Right renal pelvis (tissue), 4 donors: ENCODE measurements around the gene DCTD. TPM values are rescaled to one million over a fixed set of nuclear protein-coding genes. Genes with fewer than 3 reads are reported as not detected.
"Not testable (repeated sequence)": the region's sequence is repeated elsewhere in the genome, so short reads cannot be mapped to it uniquely, and the experiment has no call there.

ENCODE experiments used
- DNase-seq, 4 donors: peaks; one replicate each; pipeline ENCODE4 v3.0.0-alpha.2; 2013; ENCODE audit warnings: low read depth in 4 of 4, low spot score in 3 of 4, missing footprints in 1 of 4
- polyA plus RNA-seq, 4 donors: library from polyadenylated mRNA; unstranded; fragments of 120-200 nt; gene quantifications; one replicate each; pipeline ENCODE4 v1.2.1, GENCODE V29; 2013; ENCODE audit not compliant: insufficient read length in 4 of 4

The DCTD gene
- polyA plus RNA-seq, 4 donors, result 125 to 136 (median 129) TPM

DNA sequence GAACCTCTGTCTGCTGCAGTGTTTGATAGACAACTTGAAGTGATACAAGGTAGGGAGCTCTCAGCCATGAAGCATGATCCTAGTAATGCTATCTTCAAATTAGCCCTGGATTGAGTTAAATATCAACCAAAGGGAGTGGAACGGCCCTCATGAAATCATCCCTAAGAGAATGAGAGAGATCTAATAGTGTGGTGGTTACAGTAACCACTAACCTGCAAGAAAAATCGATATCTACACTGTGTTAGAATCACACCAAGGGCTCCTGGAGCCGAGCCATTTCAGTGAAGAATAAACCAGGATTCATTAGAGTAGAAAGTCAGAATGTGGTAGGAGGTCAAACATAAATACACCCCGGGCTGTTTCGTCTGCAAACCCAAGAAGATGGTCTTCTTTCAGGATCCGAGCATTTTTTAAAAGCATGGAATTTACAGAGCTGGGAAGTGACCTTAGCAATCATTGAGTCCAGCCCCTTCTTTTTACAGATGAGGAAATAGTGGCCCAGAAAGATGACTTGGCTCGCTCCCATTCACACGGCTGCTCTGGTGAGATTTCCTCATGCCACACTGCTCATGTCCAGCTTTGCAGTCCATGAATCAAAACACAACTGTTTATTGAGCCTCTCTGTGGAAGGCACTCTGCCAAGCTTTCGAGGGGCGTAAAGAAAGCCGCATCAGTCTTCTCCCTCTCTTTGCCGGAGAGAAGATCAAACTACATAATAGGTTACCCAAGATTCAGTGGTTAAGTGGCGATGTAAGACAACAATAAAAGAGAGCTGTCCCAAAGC lies 5.5 kb upstream of the DCTD start:
- DNase-seq, result no peak

GRCh38 chr4:182921608-182922007 lies 4.4 kb upstream of the DCTD start:
- no peak for DNase-seq

GRCh38 chr4:182920676-182921075 lies 3.5 kb upstream of the DCTD start:
- no peak for DNase-seq

DNA sequence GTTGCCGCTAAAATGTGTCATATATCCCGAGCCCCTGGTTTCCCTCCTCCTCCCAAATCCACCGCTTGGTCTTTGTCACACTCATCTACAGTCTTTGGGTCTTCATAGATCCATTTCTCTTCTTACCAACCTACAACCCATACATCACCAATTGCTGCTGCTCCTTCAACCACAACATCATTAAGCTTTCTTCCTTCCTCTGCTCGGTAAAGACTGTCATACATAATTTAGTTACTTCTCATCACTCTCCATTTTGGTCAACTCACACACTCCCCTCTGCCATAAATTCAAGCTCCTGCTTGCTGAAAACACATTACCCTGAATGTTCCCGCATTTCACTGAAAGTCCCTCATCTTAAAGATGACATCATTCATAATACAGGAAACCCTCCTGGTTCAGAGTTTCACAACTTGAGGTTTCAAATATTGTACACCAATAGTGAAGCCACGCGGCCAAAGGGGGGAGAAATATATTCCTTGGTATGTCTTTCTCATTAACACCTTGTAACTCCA lies 1.7 kb upstream of the DCTD start:
- DNase-seq, result no peak

- no peak for DNase-seq
These were observed 940 bp upstream of the DCTD start for GRCh38 chr4:182918044-182918607.

DNA sequence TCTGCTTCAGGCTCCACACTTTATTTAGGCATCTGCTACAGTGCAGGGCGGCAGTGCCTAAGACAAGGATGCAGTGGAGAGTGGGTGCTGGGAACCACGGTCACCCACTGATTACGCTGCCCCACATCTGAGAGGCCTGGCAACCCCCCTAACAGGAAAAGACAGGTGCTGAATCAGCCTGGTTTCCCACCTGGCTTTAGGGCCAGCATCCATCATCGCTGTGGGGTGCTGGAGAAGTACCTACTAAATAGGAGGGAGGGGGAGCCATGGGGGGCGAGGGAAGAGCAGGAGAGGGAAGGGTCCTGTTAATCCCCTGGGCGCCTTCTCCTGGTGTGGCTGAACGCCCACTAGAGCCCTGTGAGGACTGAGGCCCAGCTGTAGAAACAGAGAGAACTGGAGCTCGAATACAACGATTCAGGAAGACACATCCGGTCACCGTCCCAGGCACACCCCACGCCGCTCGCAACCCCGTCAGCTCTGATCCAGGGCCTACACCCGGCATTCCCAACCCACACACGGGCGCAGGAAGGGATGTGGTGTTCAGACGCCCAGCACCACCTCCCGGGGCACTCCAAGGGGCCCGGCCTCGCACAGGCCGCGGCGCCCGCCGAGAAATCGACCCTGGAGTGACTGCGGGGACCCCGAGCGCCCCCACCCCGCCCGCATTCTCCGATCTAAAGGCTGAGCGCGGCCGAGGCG lies 554 bp downstream of the DCTD start:
- peak in 2 of 4 donors; percentile 45 to 54 for DNase-seq

- DNase-seq, result no peak
These were observed 2.8 kb downstream of the DCTD start for GRCh38 chr4:182914357-182914756.

GRCh38 chr4:182913621-182914020 lies 3.6 kb downstream of the DCTD start:
- no peak for DNase-seq

DNA sequence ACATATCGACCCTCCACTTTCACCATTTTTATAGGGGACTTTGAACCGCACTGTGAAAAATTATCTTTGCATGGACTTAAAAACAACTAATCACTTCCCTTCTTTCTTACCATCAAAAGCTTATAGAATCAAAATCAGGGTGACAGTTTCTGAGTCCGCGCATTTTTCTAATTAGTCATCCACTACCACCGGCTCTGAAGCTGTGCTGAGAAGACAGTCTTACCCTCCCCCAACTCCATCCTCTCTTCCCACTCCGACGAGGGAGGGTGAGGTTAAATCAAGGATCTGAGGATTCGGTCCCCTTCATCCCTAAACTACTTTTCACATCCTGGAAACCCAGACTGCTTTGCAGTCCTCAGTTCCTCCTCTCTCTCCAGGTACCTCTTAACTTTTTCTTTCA lies 4.2 kb downstream of the DCTD start:
- DNase-seq, result no peak

- no peak for DNase-seq
These were observed 9.1 kb downstream of the DCTD start for GRCh38 chr4:182908124-182908523.

DNA sequence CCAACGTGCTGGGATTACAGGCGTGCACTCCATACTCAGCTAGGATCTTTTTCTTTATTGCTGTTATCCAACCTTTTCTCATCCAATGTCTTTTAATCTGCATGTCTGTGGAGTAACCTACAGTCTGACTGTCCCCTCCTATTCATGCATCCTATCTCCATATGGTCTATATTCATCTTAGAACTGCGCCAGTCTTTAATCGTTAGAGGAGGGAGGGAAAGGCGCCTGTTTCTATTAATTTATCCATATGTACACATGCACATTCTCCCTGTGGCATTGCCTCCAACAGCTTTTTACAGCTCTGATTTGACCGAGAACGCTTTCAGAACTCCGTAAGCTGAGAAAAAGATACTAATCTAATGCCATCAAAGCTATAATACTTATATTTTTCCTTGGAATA lies 9.8 kb downstream of the DCTD start:
- no peak for DNase-seq

DNA sequence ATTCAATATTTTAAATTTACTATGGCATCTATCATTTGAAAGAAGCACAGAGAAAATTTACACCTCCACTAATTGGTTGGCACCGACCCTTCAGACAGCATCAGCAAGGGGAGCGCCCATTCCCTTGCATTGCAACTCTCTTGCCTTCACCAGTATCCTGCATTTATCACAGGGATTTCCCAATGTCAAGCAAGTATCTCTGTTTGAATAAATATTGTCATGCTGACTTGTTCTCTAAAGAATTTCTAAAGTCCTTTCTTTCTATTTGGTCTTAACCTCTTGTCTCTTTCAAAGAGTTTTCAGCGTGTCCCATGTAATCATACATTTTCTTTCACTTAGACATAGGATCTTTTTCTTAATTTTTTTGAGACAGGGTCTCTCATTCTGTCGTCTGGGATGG lies 10.4 kb downstream of the DCTD start:
- no peak for DNase-seq

- no peak for DNase-seq
These were observed 12.1 kb downstream of the DCTD start for GRCh38 chr4:182905038-182905437.

GRCh38 chr4:182904211-182904761 lies 12.9 kb downstream of the DCTD start:
- no peak for DNase-seq

DNA sequence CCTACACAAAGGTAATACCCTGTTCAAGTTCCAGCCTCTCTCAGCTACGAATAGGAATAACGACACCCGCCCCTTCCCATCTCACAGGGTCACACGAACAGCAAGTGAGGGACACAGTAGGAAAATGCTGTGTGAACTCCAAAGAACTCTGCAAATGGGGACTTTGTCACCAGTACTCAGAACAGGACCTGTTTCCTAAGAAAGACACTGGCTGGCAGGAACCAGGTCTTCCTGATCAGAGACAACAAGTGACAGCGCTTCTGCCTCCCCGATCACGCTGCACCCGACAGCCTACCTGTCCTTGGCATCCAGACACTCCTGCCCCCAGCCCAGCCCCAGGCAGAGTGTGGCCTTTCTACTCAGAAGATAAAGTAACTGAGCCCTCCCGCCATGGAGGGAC lies 14.2 kb downstream of the DCTD start:
- no peak for DNase-seq

- DNase-seq, result no peak
These were observed 15.8 kb downstream of the DCTD start for GRCh38 chr4:182901337-182901736.

GRCh38 chr4:182900021-182900420 lies 17.2 kb downstream of the DCTD start:
- not testable (repeated sequence) for DNase-seq

DNA sequence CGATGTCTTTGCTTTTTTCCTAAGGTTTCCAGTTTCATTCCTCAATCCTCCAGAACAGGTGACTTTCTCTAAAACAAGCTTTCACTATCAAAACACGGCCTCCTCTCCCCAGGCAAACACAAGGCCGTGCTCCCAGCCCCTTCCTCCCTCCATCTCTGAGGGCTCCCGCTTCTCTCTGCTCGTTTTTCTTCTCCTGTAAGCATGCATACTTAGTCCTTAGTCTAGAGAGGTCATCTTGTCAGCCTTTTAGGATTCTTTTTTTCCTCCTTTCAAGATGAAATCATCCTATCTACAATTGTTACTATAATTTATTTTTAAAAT lies 18.7 kb downstream of the DCTD start:
- no peak for DNase-seq

DNA sequence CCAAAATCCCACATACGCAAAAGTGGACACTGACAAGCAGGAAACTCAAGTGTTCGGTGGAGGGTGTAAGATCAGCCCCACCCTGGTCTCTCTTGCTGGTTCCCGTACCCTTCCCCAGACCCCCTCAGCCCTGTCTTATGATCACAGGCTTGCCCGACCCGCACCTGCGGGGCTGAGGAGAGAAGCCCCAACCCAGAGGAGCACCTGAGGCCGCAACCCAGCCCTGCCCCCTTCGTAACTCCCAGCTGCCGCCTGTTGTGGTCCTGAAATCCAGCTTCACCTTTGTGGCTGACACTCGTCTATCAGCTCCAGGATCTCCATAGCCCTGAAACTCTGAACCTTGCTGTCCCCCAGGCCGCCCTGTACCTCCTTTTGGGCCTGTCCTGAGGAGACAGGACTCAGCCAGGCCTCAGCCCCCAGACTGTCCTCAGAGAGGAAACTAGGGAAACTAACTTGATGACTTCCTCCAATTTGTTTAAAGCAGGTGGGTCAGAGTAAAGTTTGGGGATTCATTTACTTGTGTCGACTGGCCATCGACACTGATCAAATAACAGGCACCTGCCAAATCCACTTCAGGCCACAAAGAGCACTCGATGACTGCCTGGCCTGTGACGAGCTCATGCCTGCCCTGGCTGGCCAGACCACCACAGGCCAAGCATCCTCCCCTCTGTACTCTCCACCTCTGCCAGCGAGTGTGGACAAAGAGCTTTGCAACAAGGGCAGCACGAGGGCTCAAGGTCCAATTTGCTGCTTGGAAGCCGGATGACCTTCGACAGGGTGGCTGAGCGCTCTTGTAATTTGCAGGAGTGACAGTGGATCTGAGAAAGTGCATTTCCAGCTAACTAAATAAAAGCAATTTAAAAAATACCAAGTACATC lies 19.3 kb downstream of the DCTD start:
- no peak for DNase-seq

- DNase-seq, result no peak
These were observed 20.8 kb downstream of the DCTD start for GRCh38 chr4:182896421-182896820.
